ENCODE data around the gene LYPD6B.

- no peak for TF ChIP-seq EZH2 (IDR thresholded peaks at IDR 0.05; ENCODE audit: borderline replicate concordance)
- no peak for TF ChIP-seq CTCF (IDR thresholded peaks at IDR 0.05; ENCODE audit: poor library complexity)
These were observed 32.9 kb upstream of the LYPD6B start for GRCh38 chr2:149005471-149006077.

All from hepatocyte (in vitro differentiated cells).